22Rv1 (cell line): ENCODE data around the gene SLIT1.

Experiments used
- CTCF ChIP-seq: fragments of 450-650 bp; IDR thresholded peaks from 2 replicates; pipeline ENCODE4 v1.5.1; 2017; ENCODE audit warnings: mild to moderate bottlenecking
- ZFX ChIP-seq: fragments of 450-650 bp; IDR thresholded peaks from 2 replicates; pipeline ENCODE4 v1.6.1; 2017; ENCODE audit warnings: antibody characterized with exemption, borderline replicate concordance

- TF ChIP-seq CTCF (no peak), ZFX (no peak)
Observed at GRCh38 chr10:97224483-97225435, 39.0 kb upstream of the SLIT1 start.
